Breast epithelium (tissue), 4 donors: ENCODE data around the gene ARHGAP26. TPM values are rescaled to one million over a fixed set of nuclear protein-coding genes. Genes with fewer than 3 reads are reported as not detected.
"Not testable (repeated sequence)": the region's sequence is repeated elsewhere in the genome, so short reads cannot be mapped to it uniquely, and the experiment has no call there.

Source experiments
- DNase-seq, 2 donors: peaks; one replicate each; pipeline ENCODE4 v3.0.0-alpha.2; 2019; ENCODE audit warnings: low spot score in 2 of 2
- H3K27ac ChIP-seq, 2 donors: fragments of 200-600 bp; sonication (generic) in 1 of 2; one replicate each; pipeline ENCODE4 v1.5.1; 2016 to 2019; ENCODE audit warnings: mild to moderate bottlenecking in 1 of 2
- H3K27me3 ChIP-seq, 2 donors: fragments of 200-600 bp; sonication (generic) in 1 of 2; one replicate each; pipeline versions ENCODE4 v1.5.1 to v1.6.0; 2017 to 2019; ENCODE audit warnings: control low read depth in 1 of 2, mild to moderate bottlenecking in 1 of 2
- H3K36me3 ChIP-seq: fragments of 200-600 bp; one replicate; pipeline ENCODE4 v1.5.1; 2019
- H3K4me1 ChIP-seq, 2 donors: fragments of 200-600 bp; sonication (generic); one replicate each; pipeline ENCODE4 v1.5.1; 2016 to 2019; ENCODE audit warnings: control low read depth in 1 of 2
- H3K4me3 ChIP-seq, 3 donors: fragments of 200-600 bp; sonication (generic); 1 replicate in 2 of 3; 2 replicates in 1 of 3; pipeline ENCODE4 v1.5.1; 2016 to 2019; ENCODE audit warnings: mild to moderate bottlenecking in 3 of 3, moderate library complexity in 2 of 3
- H3K9me3 ChIP-seq, 2 donors: fragments of 200-600 bp; sonication (generic) in 1 of 2; one replicate each; pipeline ENCODE4 v1.5.1; 2016 to 2019; ENCODE audit warnings: control low read depth in 1 of 2
- CTCF ChIP-seq, 3 donors: fragments of 450-650 bp; IDR thresholded peaks; one replicate each; pipeline ENCODE4 v1.5.1; 2016 to 2017; ENCODE audit warnings: antibody characterized with exemption in 3 of 3, mild to moderate bottlenecking in 3 of 3, moderate library complexity in 3 of 3
- POLR2A ChIP-seq: fragments of 450-650 bp; IDR thresholded peaks from one replicate; pipeline ENCODE4 v1.6.1; 2016; ENCODE audit warnings: antibody characterized with exemption, mild to moderate bottlenecking, moderate library complexity
- POLR2AphosphoS5 ChIP-seq, 3 donors: sonication (generic); formaldehyde crosslinking; IDR thresholded peaks; one replicate each; pipeline ENCODE4 v1.6.1; 2017; ENCODE audit warnings: antibody characterized with exemption in 3 of 3
- intact Hi-C: fragments of 100-400 bp; cut with DNase I; formaldehyde crosslinking; loops from one replicate; pipeline ENCODE4 v1.15.1; 2023; ENCODE audit warnings: low total_unique reads
- total RNA-seq, 3 donors: library from RNA; depleted of rRNA; stranded (reverse); fragments of >200 nt; gene quantifications; one replicate each; pipeline ENCODE4 v1.1.0, GENCODE V29; 2016

The ARHGAP26 gene
- total RNA-seq, 3 donors from 2014 or later: 33.1 to 89.0 (median 56.4) TPM

- H3K27ac ChIP-seq, H3K4me1 ChIP-seq, DNase-seq, H3K9me3 ChIP-seq, H3K4me3 ChIP-seq, intact Hi-C loops, H3K27me3 ChIP-seq, H3K36me3 ChIP-seq: not testable (repeated sequence)
- peak in 2 of 3 donors; percentile 24 to 40 for TF ChIP-seq CTCF (IDR thresholded peaks at IDR 0.05)
These were observed 195.3 kb downstream of the ARHGAP26 start for GRCh38 chr5:142965258-142966120.

- Histone ChIP-seq H3K36me3 (no peaks in the 10 kb centered on the region), H3K27ac (no peak overlapping the region), H3K9me3 (no peaks in the 10 kb centered on the region), H3K4me1 (no peaks in the 10 kb centered on the region), H3K27me3 (no peaks in the 10 kb centered on the region), H3K4me3 (no peak overlapping the region)
- TF ChIP-seq POLR2AphosphoS5 (IDR thresholded peaks at IDR 0.05): no peak
- no peak for TF ChIP-seq CTCF (IDR thresholded peaks at IDR 0.05)
- TF ChIP-seq POLR2A: no peak
- intact Hi-C loops: no loop called here
- no peak for DNase-seq
These were observed 195.9 kb downstream of the ARHGAP26 start for GRCh38 chr5:142966121-142966420.

GRCh38 chr5:142969186-142969585, 199.0 kb downstream of the ARHGAP26 start:
- intact Hi-C loops: no loop called here

GRCh38 chr5:142969624-142970439, 199.7 kb downstream of the ARHGAP26 start:
- Histone ChIP-seq H3K4me1 (no peaks in the 10 kb centered on the region), H3K27me3 (no peaks in the 10 kb centered on the region), H3K9me3 (no peaks in the 10 kb centered on the region), H3K36me3 (no peaks in the 10 kb centered on the region), H3K27ac (no peak overlapping the region), H3K4me3 (no peak overlapping the region)
- TF ChIP-seq POLR2AphosphoS5 (IDR thresholded peaks at IDR 0.05) (no peak), CTCF (IDR thresholded peaks at IDR 0.05) (no peak), POLR2A (no peak)
- DNase-seq: no peak
- intact Hi-C loops: no loop called here

More at GRCh38 chr5:142969186-142969585, 199.0 kb downstream of the ARHGAP26 start:
- TF ChIP-seq POLR2AphosphoS5 (IDR thresholded peaks at IDR 0.05) (no peak), POLR2A (no peak), CTCF (IDR thresholded peaks at IDR 0.05) (no peak)
- H3K27me3 ChIP-seq: no peaks in the 10 kb centered on the region
- no peak for DNase-seq
- H3K4me1 ChIP-seq: no peaks in the 10 kb centered on the region
- no peaks in the 10 kb centered on the region for H3K36me3 ChIP-seq
- H3K27ac ChIP-seq: no peak overlapping the region
- no peak overlapping the region for H3K4me3 ChIP-seq
- no peaks in the 10 kb centered on the region for H3K9me3 ChIP-seq

GRCh38 chr5:142970440-142971030, 200.4 kb downstream of the ARHGAP26 start:
- no peak for DNase-seq
- Histone ChIP-seq H3K4me3 (no peak overlapping the region), H3K27me3 (no peaks in the 10 kb centered on the region), H3K4me1 (no peaks in the 10 kb centered on the region), H3K9me3 (no peaks in the 10 kb centered on the region), H3K36me3 (no peaks in the 10 kb centered on the region), H3K27ac (no peak overlapping the region)
- intact Hi-C loops: no loop called here
- TF ChIP-seq POLR2AphosphoS5 (IDR thresholded peaks at IDR 0.05): no peak
- no peak for TF ChIP-seq POLR2A
- no peak for TF ChIP-seq CTCF (IDR thresholded peaks at IDR 0.05)
